AG09309 (cell line): ENCODE data around the gene ZNF229.
"Not testable (repeated sequence)": the region's sequence is repeated elsewhere in the genome, so short reads cannot be mapped to it uniquely, and the experiment has no call there.

Source experiments
- DNase-seq: peaks from one replicate; pipeline ENCODE4 v3.0.0-alpha.2; 2010; ENCODE audit warnings: low read depth
- H3K4me3 ChIP-seq: 2 replicates; pipeline ENCODE4 v1.5.1; 2011; ENCODE audit warnings: mild to moderate bottlenecking, low read depth, low read length, moderate library complexity; ENCODE audit not compliant: control insufficient read depth
- TF ChIP-seq, protein P1 (sequence below): IDR thresholded peaks from 2 replicates; pipeline ENCODE4 v1.5.1; 2011; ENCODE audit warnings: mild to moderate bottlenecking, low read depth, low read length, inconsistent platforms; ENCODE audit not compliant: insufficient read depth, control insufficient read depth; ENCODE audit errors: missing control alignments

The ZNF229 gene

DNA sequence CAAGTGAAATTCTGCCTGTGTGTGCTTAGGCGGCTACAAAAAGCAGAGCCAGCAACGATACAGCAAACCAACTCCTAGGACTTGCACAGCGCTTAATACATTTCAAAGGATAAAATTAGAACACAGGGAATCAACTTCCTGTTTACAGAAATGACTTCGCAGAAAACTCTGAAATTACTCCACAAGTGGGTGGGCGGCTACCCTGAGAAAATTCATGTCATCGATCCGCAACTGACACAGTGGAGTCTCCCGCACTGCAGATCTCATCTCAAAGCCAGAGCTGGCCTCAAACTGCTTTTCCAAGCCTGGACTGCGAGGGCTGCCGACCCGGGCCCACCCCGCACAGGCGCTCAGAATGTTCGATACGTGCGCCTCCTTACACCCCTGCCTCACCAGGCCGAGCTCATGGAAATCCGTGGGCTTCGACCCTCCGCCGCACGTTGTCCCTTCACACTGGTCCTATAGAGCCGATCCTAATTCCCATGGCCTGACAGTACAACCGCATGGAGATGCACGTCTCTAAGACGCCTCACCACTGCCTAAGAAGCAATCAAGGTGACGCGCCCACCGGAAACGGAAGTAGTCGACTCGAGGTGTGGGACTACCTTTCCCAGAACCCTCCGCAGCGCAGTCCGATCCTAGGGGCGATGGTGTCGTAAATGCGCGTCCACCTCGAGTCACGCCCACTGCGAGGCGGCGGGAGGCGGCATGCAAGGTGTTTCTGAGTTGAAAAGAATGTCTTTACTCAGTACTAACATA is at the start of gene ZNF229:
Gene ZNF229 (minus strand): TSS at position 557 of the 759 bp plus-strand sequence. CDS start 5,625 bp downstream, outside the sequence.
- H3K4me3 ChIP-seq = peak within 1 kb of the TSS; percentile 92
- TF ChIP-seq, protein P1, sequence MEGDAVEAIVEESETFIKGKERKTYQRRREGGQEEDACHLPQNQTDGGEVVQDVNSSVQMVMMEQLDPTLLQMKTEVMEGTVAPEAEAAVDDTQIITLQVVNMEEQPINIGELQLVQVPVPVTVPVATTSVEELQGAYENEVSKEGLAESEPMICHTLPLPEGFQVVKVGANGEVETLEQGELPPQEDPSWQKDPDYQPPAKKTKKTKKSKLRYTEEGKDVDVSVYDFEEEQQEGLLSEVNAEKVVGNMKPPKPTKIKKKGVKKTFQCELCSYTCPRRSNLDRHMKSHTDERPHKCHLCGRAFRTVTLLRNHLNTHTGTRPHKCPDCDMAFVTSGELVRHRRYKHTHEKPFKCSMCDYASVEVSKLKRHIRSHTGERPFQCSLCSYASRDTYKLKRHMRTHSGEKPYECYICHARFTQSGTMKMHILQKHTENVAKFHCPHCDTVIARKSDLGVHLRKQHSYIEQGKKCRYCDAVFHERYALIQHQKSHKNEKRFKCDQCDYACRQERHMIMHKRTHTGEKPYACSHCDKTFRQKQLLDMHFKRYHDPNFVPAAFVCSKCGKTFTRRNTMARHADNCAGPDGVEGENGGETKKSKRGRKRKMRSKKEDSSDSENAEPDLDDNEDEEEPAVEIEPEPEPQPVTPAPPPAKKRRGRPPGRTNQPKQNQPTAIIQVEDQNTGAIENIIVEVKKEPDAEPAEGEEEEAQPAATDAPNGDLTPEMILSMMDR = no peak
- DNase-seq = peak; percentile 81

DNA sequence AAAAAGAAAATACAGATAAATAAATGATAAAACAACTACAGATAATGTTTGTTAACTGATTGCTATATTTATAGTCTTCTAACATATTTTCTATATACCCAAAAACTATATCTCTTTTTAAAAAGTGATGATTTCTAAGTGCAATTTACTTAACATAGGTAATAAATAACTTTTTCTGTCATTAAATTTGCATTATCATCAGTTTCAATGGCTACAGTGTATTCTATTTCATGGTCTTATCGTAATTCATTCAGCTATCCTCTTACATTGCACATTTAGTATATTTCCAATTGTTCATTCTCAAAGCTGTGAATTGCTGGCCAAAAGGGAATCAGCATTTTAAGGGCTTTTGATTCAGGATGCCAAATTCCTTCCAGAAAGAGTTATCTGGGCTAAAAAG is 48.4 kb upstream of the ZNF229 start:
- TF ChIP-seq, protein P1 = no peak
- no peak for DNase-seq
- no peak overlapping the region for H3K4me3 ChIP-seq

DNA sequence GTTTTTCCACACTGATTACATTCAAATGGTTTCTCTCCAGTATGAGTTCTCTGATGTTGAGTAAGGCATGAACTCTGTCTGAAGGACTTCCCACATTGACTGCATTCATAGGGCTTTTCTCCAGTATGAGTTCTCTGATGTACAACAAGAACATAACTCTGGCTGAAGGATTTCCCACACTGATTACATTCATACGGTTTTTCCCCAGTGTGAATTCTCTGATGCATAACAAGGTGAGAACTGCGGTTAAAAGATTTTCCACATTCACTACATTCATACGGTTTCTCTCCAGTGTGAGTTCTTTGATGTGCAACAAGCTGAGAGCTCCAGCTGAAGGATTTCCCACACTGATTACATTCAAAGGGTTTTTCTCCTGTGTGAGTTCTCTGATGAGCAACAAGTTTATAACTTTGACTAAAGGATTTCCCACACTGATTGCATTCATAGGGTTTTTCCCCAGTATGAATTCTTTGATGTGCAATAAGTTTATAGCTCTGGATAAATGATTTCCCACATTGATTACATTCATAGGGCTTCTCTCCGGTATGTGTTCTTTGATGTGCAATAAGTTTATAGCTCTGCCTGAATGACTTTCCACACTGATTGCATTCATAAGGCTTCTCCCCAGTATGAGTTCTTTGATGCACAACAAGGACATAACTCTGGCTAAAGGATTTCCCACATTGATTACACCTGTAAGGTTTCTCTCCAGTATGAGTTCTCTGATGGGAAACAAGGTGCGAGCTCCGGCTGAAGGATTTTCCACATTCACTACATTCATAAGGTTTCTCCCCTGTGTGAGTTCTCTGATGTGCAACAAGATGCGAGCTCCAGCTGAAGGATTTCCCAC is 28.5 kb upstream of the ZNF229 start:
- no peak overlapping the region for H3K4me3 ChIP-seq
- TF ChIP-seq, protein P1 = no peak
- DNase-seq = no peak

DNA sequence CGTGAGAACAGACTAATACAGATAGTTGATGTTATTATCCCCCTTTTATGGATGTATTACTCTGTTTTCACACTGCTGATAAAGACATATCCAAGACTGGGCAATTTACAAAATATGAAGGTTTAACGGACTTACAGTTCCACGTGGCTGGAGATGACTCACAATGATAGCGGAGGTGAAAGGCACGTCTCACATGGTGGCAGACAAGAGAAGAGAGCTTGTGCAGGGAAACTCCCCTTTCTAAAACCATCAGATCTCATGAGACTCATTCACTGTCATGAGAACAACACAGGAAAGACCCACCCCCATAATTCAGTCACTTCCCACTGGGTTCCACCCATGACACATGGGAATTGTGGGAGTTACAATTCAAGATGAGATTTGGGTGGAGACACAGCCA is 20.5 kb upstream of the ZNF229 start:
- not testable (repeated sequence) for H3K4me3 ChIP-seq, DNase-seq

DNA sequence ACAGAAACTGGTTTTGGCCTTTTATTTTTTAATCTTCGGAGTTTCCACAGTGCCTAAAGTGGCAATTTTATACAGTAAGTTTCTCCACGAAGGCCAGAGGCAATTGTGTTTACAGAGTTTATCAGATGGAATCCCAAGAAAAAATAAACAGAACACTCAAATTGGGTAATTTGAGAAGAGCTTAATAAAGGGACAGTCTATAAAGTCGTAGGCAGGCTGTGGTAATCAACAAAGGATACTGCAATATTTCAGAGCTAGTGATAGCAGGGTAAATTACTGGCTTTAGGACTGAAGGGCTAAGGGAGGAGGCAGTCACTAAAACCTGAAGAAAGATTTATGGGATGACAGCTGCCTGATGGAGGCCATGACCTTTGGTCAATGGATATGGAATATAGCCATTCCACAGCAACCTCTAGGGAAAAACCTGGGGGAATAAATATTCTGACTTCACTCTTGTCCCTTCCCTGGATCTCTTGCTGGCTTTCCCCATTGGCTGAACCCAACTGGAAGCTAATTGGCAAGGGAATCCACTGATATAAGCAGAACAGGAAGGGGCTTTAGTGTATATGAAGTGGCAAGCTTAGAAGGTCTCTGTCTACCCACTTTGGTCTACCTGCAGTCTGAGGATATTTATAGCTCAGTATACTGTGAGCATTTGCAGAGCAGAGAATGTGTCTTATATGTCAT is 14.5 kb upstream of the ZNF229 start:
- DNase-seq, H3K4me3 ChIP-seq: not testable (repeated sequence)

DNA sequence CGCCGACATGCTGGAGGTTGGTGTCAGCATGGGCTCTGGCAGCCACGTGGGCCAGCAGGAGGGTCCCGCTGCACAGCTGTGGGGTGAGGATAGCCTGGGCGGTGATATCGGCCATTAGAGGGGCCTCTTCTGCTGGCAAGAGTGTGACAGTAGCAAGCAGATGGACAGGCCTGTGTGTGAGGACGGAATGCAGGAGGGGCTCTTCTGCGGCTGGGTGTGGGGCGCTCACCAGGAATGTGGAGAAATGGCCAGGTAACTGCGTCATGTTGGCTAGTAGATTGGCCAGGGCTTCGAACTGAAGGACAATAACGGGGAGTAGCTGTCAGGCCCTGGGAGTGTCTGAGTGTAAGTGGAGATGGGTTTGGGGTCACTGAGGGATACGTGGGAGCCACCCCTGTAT is 7.7 kb upstream of the ZNF229 start:
- not testable (repeated sequence) for H3K4me3 ChIP-seq, DNase-seq

DNA sequence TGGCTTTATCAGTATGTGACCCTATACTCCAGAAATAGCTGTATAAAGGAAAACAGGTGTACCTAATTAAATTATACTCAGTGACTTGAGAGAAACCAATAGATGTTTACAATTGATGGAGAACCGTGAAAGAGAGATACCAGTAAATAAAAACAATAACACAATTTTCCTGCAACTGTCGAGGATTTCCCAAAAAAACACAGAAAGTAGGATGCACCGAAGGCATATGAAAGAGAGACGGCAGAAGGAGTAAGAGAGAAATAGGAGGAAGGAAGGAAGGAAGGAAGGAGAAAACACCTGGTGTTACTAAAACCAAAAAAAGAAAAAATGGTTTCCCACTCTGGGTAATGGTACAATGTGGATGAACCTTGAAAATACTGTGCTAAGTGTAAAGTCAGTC is 6.8 kb upstream of the ZNF229 start:
- no peak overlapping the region for H3K4me3 ChIP-seq
- DNase-seq = no peak
- TF ChIP-seq, protein P1 = no peak

DNA sequence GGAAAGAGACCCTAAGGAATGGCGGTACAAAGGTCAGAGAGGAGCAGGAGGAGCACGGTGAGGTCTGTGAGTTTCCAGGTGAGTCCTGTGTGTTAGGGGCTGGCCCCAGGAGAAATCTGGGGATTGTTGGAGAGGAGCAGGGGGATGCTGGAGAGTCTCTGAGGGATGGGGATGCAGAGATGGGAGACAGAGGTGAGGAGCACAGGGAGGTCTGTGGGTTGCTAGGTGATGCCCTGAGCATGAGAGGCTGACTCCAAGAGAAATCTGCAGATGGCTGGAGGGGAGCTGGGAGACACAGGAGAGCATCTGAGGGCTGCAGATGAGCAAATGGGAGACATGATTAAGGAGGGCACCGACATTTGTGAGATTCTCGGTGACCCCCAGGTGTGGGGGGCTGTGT is 4.1 kb upstream of the ZNF229 start:
- no peak for DNase-seq
- H3K4me3 ChIP-seq = no peak overlapping the region
- TF ChIP-seq, protein P1 = no peak
